ENCODE results near the gene FKBP14.
"Not testable (repeated sequence)": the region's sequence is repeated elsewhere in the genome, so short reads cannot be mapped to it uniquely, and the experiment has no call there.

The FKBP14 gene

GRCh38 chr7:29989257-29989995 lies 37.1 kb downstream of the FKBP14 start, which contains the start of gene SCRN1:
SCRN1 (minus strand) TSS chr7:29989801; CDS start chr7:29969067, 20,734 bp downstream.
- peak; percentile 60 for DNase-seq (ENCODE audit: low spot score)

- DNase-seq (ENCODE audit: low spot score), result peak; percentile 27
These were observed 37.9 kb downstream of the FKBP14 start for GRCh38 chr7:29988424-29989256.

GRCh38 chr7:29987811-29988317 lies 38.6 kb downstream of the FKBP14 start:
- peak; percentile 84 for DNase-seq (ENCODE audit: low spot score)

GRCh38 chr7:29987083-29987482 lies 39.4 kb downstream of the FKBP14 start:
- DNase-seq (ENCODE audit: low spot score), result no peak

- DNase-seq (ENCODE audit: low spot score), result no peak
These were observed 46.4 kb downstream of the FKBP14 start for GRCh38 chr7:29980151-29980550.

- DNase-seq (ENCODE audit: low spot score), result no peak
These were observed 48.4 kb downstream of the FKBP14 start for GRCh38 chr7:29977886-29978651.

- no peak for DNase-seq (ENCODE audit: low spot score)
These were observed 49.7 kb downstream of the FKBP14 start for GRCh38 chr7:29976673-29977415.

GRCh38 chr7:29976266-29976665 lies 50.2 kb downstream of the FKBP14 start:
- DNase-seq (ENCODE audit: low spot score), result no peak

GRCh38 chr7:29975561-29975960 lies 50.9 kb downstream of the FKBP14 start:
- DNase-seq (ENCODE audit: low spot score), result no peak

GRCh38 chr7:29974286-29974685 lies 52.2 kb downstream of the FKBP14 start:
- no peak for DNase-seq (ENCODE audit: low spot score)

GRCh38 chr7:29972315-29972669 lies 54.2 kb downstream of the FKBP14 start:
- DNase-seq (ENCODE audit: low spot score), result no peak

GRCh38 chr7:29971566-29972314 lies 54.8 kb downstream of the FKBP14 start:
- no peak for DNase-seq (ENCODE audit: low spot score)

- DNase-seq (ENCODE audit: low spot score), result no peak
These were observed 56.3 kb downstream of the FKBP14 start for GRCh38 chr7:29970158-29970557.

GRCh38 chr7:29969738-29970137 lies 56.8 kb downstream of the FKBP14 start:
- DNase-seq (ENCODE audit: low spot score), result no peak

- no peak for DNase-seq (ENCODE audit: low spot score)
These were observed 57.7 kb downstream of the FKBP14 start for GRCh38 chr7:29968683-29969395.

- DNase-seq (ENCODE audit: low spot score), result no peak
These were observed 61.5 kb downstream of the FKBP14 start for GRCh38 chr7:29965030-29965429.

- no peak for DNase-seq (ENCODE audit: low spot score)
These were observed 64.5 kb downstream of the FKBP14 start for GRCh38 chr7:29962035-29962434.

GRCh38 chr7:29961611-29962010 lies 64.9 kb downstream of the FKBP14 start:
- DNase-seq (ENCODE audit: low spot score), result not testable (repeated sequence)
